Osteoblast (primary cell): ENCODE results near the gene BRSK2. TPM values are rescaled to one million over a fixed set of nuclear protein-coding genes. Genes with fewer than 3 reads are reported as not detected.

Experiments used
- DNase-seq: peaks from one replicate; pipeline ENCODE4 v3.0.0; 2011; ENCODE audit warnings: low spot score, mixed read lengths; ENCODE audit not compliant: insufficient read length; ENCODE audit errors: missing footprints
- H2AFZ ChIP-seq: 2 replicates; pipeline ENCODE4 v1.6.0; 2011; ENCODE audit warnings: mild to moderate bottlenecking, low read length
- H3K27ac ChIP-seq: 2 replicates; pipeline ENCODE4 v1.5.1; 2011; ENCODE audit warnings: mild to moderate bottlenecking, low read depth, low read length, moderate library complexity
- H3K27me3 ChIP-seq: 2 replicates; pipeline ENCODE4 v1.6.0; 2012; ENCODE audit warnings: mild to moderate bottlenecking, control low read depth, inconsistent platforms, low read length, moderate library complexity; ENCODE audit not compliant: insufficient read depth
- H3K36me3 ChIP-seq: 2 replicates; pipeline ENCODE4 v1.5.1; 2011; ENCODE audit warnings: mild to moderate bottlenecking, low read length, control low read depth, moderate library complexity; ENCODE audit not compliant: insufficient read depth
- H3K4me1 ChIP-seq: 2 replicates; pipeline ENCODE4 v1.5.1; 2011; ENCODE audit warnings: mild to moderate bottlenecking, low read length, control low read depth, moderate library complexity; ENCODE audit not compliant: insufficient read depth
- H3K4me2 ChIP-seq: 2 replicates; pipeline ENCODE4 v1.6.0; 2011; ENCODE audit warnings: mild to moderate bottlenecking, low read length; ENCODE audit not compliant: insufficient read depth
- H3K4me3 ChIP-seq: fragments of 200-600 bp; sonication (generic); 3 replicates; pipeline ENCODE4 v1.5.1; 2012; ENCODE audit warnings: mild to moderate bottlenecking, low read length, inconsistent platforms; ENCODE audit not compliant: insufficient read depth
- H3K79me2 ChIP-seq: 2 replicates; pipeline ENCODE4 v1.6.0; 2012; ENCODE audit warnings: mild to moderate bottlenecking, low read length, control low read depth, inconsistent platforms; ENCODE audit not compliant: insufficient read depth
- H3K9me3 ChIP-seq: 2 replicates; pipeline ENCODE4 v1.5.1; 2011; ENCODE audit warnings: low read depth, low read length, control low read depth
- H4K20me1 ChIP-seq: 2 replicates; pipeline ENCODE4 v1.6.0; 2012; ENCODE audit warnings: mild to moderate bottlenecking, low read length, control low read depth; ENCODE audit not compliant: insufficient read depth
- total RNA-seq: library from RNA; depleted of rRNA; stranded (reverse); fragments of >200 nt; gene quantifications from 2 replicates; pipeline ENCODE4 v1.2.3, GENCODE V29; 2012
- TF ChIP-seq, protein P1 (sequence below): IDR thresholded peaks from 2 replicates; pipeline ENCODE4 v1.5.1; 2011; ENCODE audit warnings: mild to moderate bottlenecking, low read depth, low read length, moderate library complexity; ENCODE audit errors: extremely low read depth

BRSK2 gene
- total RNA-seq, 1 donor = 0.36 TPM

DNA sequence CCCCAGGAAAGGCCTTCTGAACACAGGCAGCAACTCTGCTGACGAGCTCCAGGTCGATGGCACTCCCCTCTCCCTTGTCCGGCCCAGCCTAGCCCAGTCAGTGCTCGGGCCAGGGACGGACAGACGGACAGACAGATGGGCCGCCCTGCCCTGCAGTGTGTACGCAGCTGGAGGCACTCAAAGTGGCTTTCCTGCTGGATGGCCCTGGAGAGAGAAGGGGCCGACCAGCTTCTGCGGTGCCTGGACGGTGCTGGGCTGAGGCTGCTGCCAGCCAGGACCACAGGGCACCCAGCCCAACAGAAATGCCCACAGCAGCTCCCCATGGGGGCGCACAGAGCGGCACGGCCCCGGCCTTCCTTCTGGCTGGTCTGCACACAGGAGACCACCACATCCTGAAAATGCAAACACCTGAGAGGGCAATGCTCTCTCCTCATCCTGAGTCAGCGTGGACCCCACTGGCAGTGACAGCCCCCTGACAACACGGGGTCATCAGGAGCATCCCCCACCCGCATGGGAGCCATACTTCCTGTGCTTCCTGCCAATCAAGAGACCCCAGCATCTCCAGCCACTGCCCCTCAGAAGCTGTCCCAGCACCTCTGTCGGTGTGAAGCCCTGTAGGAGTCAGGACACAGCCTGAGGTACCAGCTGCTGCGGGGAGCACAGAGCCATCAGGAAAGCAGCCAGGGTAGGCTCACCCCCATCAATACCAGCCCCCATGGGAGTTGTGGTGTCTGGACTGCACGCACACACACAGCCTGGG is 97.5 kb downstream of the BRSK2 start:
- no peak overlapping the region for H3K27ac ChIP-seq
- no peak overlapping the region for H3K4me3 ChIP-seq
- DNase-seq = peak; percentile 44
- H3K4me2 ChIP-seq = no peak overlapping the region
- no peaks in the 10 kb centered on the region for H3K9me3 ChIP-seq
- no peaks in the 10 kb centered on the region for H3K27me3 ChIP-seq
- H3K79me2 ChIP-seq = peaks cover 66% of the 10 kb centered on the region
- H2AFZ ChIP-seq = no peak overlapping the region
- H3K36me3 ChIP-seq = no peaks in the 10 kb centered on the region
- H3K4me1 ChIP-seq = peaks cover 4% of the 10 kb centered on the region
- TF ChIP-seq, protein P1, sequence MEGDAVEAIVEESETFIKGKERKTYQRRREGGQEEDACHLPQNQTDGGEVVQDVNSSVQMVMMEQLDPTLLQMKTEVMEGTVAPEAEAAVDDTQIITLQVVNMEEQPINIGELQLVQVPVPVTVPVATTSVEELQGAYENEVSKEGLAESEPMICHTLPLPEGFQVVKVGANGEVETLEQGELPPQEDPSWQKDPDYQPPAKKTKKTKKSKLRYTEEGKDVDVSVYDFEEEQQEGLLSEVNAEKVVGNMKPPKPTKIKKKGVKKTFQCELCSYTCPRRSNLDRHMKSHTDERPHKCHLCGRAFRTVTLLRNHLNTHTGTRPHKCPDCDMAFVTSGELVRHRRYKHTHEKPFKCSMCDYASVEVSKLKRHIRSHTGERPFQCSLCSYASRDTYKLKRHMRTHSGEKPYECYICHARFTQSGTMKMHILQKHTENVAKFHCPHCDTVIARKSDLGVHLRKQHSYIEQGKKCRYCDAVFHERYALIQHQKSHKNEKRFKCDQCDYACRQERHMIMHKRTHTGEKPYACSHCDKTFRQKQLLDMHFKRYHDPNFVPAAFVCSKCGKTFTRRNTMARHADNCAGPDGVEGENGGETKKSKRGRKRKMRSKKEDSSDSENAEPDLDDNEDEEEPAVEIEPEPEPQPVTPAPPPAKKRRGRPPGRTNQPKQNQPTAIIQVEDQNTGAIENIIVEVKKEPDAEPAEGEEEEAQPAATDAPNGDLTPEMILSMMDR = no peak
- H4K20me1 ChIP-seq = peaks cover 82% of the 10 kb centered on the region

DNA sequence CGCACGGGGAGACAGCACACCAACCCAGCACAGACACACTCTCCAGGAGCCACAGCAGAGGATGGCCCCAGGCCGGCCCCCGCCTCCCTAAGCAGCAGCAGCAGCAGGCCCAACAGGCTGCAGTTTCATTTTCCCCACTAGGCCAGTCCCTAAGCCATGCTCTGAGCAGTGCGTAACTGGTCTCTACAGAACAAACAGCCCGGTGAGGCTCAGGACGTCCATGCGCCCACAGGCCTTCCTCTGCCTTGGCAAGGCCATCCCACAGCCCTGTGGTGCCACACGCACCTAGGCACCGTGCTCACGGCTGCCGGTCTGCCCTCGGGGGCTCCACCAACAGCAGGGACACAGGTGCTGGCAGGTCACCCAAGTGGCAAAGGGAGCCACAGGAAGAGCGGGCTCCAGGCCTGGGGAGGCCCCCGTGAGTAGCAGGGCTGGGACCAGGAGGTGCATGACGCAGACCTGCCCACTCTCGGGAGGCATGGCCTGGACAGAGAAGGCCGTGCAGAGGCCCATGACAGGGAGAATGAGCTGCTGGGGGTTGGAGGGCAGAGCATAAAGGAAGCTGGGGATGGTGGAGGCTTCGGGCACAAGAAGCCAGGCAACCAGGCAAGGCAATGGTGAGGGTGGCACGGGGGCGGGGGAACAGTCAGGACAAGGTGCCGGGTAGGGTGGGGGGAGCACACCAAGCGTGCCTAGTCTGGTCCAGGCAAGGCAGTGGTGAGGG is 98.3 kb downstream of the BRSK2 start:
- Histone ChIP-seq H3K4me2 (no peak overlapping the region), H2AFZ (no peak overlapping the region), H3K4me3 (no peak overlapping the region), H3K27me3 (no peaks in the 10 kb centered on the region), H3K9me3 (no peaks in the 10 kb centered on the region), H4K20me1 (peaks cover 82% of the 10 kb centered on the region), H3K4me1 (peaks cover 4% of the 10 kb centered on the region), H3K36me3 (no peaks in the 10 kb centered on the region), H3K27ac (no peak overlapping the region), H3K79me2 (peaks cover 68% of the 10 kb centered on the region)
- TF ChIP-seq, protein P1 = no peak
- DNase-seq = peak; percentile 91

DNA sequence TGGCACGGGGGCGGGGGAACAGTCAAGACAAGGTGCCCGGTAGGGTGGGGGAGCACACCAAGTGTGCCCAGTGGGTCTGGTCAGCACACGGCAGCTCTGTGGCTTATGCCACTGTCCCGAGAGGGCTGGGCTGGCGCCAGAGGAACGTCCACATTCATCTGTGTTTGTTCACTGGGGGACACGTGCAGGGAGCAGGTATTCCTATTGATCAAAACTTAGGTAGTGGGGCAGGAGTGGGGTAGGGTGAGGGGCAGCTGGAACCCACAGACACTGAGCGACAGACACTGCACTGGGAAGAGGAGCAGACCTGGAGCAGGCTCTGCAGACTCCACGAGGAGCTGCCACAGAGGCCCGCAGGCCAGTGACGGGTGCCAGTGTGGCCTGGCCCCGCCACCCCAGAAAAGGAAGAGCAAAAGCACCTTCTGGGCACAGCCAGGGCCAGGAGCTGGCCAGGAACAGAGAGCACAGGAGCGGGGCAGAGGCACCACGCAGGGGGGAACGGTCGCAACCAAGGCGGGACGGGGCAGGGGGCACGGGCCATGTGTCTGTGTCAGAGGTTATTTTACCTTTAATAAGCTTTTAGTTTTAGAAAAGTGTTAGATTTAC is 98.9 kb downstream of the BRSK2 start:
- peaks cover 4% of the 10 kb centered on the region for H3K4me1 ChIP-seq
- TF ChIP-seq, protein P1 = no peak
- peaks cover 65% of the 10 kb centered on the region for H3K79me2 ChIP-seq
- DNase-seq = peak; percentile 44
- no peaks in the 10 kb centered on the region for H3K9me3 ChIP-seq
- H3K4me2 ChIP-seq = no peak overlapping the region
- peaks cover 79% of the 10 kb centered on the region for H4K20me1 ChIP-seq
- H3K4me3 ChIP-seq = no peak overlapping the region
- no peak overlapping the region for H2AFZ ChIP-seq
- H3K27ac ChIP-seq = no peak overlapping the region
- no peaks in the 10 kb centered on the region for H3K27me3 ChIP-seq
- H3K36me3 ChIP-seq = no peaks in the 10 kb centered on the region

DNA sequence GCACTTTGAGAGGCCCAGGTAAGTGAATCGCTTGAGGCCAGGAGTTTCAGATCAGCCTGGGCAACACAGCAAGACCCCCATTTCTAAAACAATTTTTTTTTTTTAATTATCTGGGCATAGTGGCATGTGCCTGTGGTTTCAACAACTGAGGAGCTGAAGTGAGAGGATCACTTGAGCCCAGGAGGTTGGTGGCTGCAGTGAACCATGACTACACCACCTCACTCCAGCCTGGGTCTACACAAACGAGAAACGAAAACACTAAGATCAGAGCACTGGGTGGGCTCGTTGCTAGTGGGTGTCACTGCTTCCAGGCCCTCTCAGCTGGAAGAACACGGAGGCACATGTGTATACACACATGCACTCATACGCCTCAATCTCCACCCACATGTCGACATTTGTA is 100.9 kb downstream of the BRSK2 start:
- no peaks in the 10 kb centered on the region for H3K36me3 ChIP-seq

More for the DNA sequence above, 100.9 kb downstream of the BRSK2 start:
- Histone ChIP-seq H4K20me1 (peaks cover 73% of the 10 kb centered on the region), H2AFZ (no peak overlapping the region), H3K4me1 (peaks cover 4% of the 10 kb centered on the region), H3K4me2 (no peak overlapping the region), H3K4me3 (no peak overlapping the region), H3K27me3 (no peaks in the 10 kb centered on the region), H3K9me3 (no peaks in the 10 kb centered on the region), H3K27ac (no peak overlapping the region), H3K79me2 (peaks cover 69% of the 10 kb centered on the region)
- DNase-seq = peak; percentile 4
- TF ChIP-seq, protein P1 = no peak
